CD14-positive monocyte (primary cell): ENCODE data around the gene ANKRD60. TPM values are rescaled to one million over a fixed set of nuclear protein-coding genes. Genes with fewer than 3 reads are reported as not detected.

ENCODE experiments used
- DNase-seq, 3 donors: peaks; one replicate each; pipeline ENCODE4 v3.0.0-alpha.2; 2011 to 2022
- H2AFZ ChIP-seq: 2 replicates; pipeline ENCODE4 v1.6.0; 2012; ENCODE audit warnings: mild to moderate bottlenecking, low read depth, low read length, inconsistent platforms; ENCODE audit not compliant: insufficient read depth, poor library complexity, severe bottlenecking
- H3K27ac ChIP-seq, 2 donors: 1 replicate in 1 of 2; 2 replicates in 1 of 2; pipeline ENCODE4 v1.5.1; 2012 to 2013; ENCODE audit warnings: low read length in 2 of 2, control low read depth in 1 of 2, inconsistent platforms in 1 of 2, low read depth in 1 of 2, mild to moderate bottlenecking in 1 of 2
- H3K27me3 ChIP-seq, 2 donors: one replicate each; pipeline versions ENCODE4 v1.6.0 to v1.6.1; 2011 to 2013; ENCODE audit warnings: low read length in 2 of 2; ENCODE audit not compliant: control insufficient read depth in 2 of 2, insufficient read depth in 2 of 2
- H3K36me3 ChIP-seq, 2 donors: replicated peaks in 1 of 2; 1 replicate in 1 of 2; 2 replicates in 1 of 2; pipeline versions ENCODE4 v1.5.1 to v1.6.1; 2012 to 2013; ENCODE audit warnings: low read length in 2 of 2, control low read depth in 1 of 2, inconsistent platforms in 1 of 2, mild to moderate bottlenecking in 1 of 2; ENCODE audit not compliant: insufficient read depth in 2 of 2, control insufficient read depth in 1 of 2
- H3K4me1 ChIP-seq, 2 donors: 1 replicate in 1 of 2; 2 replicates in 1 of 2; pipeline versions ENCODE4 v1.5.1 to v1.6.1; 2012 to 2013; ENCODE audit warnings: low read length in 2 of 2, control low read depth in 1 of 2, inconsistent platforms in 1 of 2, mild to moderate bottlenecking in 1 of 2, moderate library complexity in 1 of 2; ENCODE audit not compliant: insufficient read depth in 2 of 2, control insufficient read depth in 1 of 2
- H3K4me2 ChIP-seq: replicated peaks from 2 replicates; pipeline ENCODE3; 2012; ENCODE audit warnings: low read length, moderate library complexity, mild to moderate bottlenecking; ENCODE audit not compliant: poor library complexity, severe bottlenecking; ENCODE audit errors: extremely low read depth
- H3K4me3 ChIP-seq, 3 experiments: fragments of 200-600 bp in 1 of 3; sonication (generic) in 1 of 3; replicated peaks in 1 of 3; 1 replicate in 2 of 3; 2 replicates in 1 of 3; pipeline ENCODE4 v1.5.1; 2011 to 2013; ENCODE audit warnings: low read length in 3 of 3, mild to moderate bottlenecking in 3 of 3, control low read depth in 2 of 3, low read depth in 2 of 3, inconsistent platforms in 1 of 3, moderate library complexity in 1 of 3
- H3K79me2 ChIP-seq: 2 replicates; pipeline ENCODE4 v1.6.0; 2012; ENCODE audit warnings: mild to moderate bottlenecking, control low read depth, inconsistent platforms, low read length, moderate library complexity; ENCODE audit not compliant: insufficient read depth
- H3K9ac ChIP-seq: 2 replicates; pipeline ENCODE4 v1.6.0; 2017; ENCODE audit warnings: low read length, mild to moderate bottlenecking; ENCODE audit not compliant: insufficient read depth, poor library complexity, severe bottlenecking
- H3K9me3 ChIP-seq, 2 donors: replicated peaks in 1 of 2; 1 replicate in 1 of 2; 2 replicates in 1 of 2; pipeline versions ENCODE4 v1.5.1 to v1.6.1; 2012 to 2013; ENCODE audit warnings: low read length in 2 of 2, control low read depth in 1 of 2; ENCODE audit not compliant: control insufficient read depth in 1 of 2, insufficient read depth in 1 of 2
- H4K20me1 ChIP-seq: 2 replicates; pipeline ENCODE4 v1.6.0; 2012; ENCODE audit warnings: mild to moderate bottlenecking, low read length, control low read depth, moderate library complexity; ENCODE audit not compliant: insufficient read depth
- H3K27ac Mint-ChIP-seq, 7 donors: one replicate each; pipeline ENCODE4 v1.8.0; 2020; ENCODE audit warnings: mild to moderate bottlenecking in 7 of 7, mixed read lengths in 7 of 7, moderate library complexity in 6 of 7, inconsistent platforms in 2 of 7
- H3K27me3 Mint-ChIP-seq, 3 donors: one replicate each; pipeline ENCODE4 v1.8.0; 2021 to 2022; ENCODE audit warnings: low read depth in 3 of 3, mild to moderate bottlenecking in 3 of 3, mixed read lengths in 3 of 3, moderate library complexity in 3 of 3, inconsistent platforms in 1 of 3
- H3K36me3 Mint-ChIP-seq, 2 donors: one replicate each; pipeline ENCODE4 v1.8.0; 2020; ENCODE audit warnings: mixed read lengths in 2 of 2, inconsistent platforms in 1 of 2, mild to moderate bottlenecking in 1 of 2
- H3K4me1 Mint-ChIP-seq: one replicate; pipeline ENCODE4 v1.8.0; 2020; ENCODE audit warnings: mild to moderate bottlenecking, mixed read lengths
- H3K4me3 Mint-ChIP-seq, 2 donors: one replicate each; pipeline ENCODE4 v1.8.0; 2020; ENCODE audit warnings: mild to moderate bottlenecking in 2 of 2, mixed read lengths in 2 of 2, moderate library complexity in 1 of 2
- H3K9me3 Mint-ChIP-seq, 7 donors: one replicate each; pipeline ENCODE4 v1.8.0; 2020 to 2022; ENCODE audit warnings: mixed read lengths in 7 of 7, mild to moderate bottlenecking in 6 of 7, moderate library complexity in 6 of 7, inconsistent platforms in 2 of 7
- CTCF ChIP-seq: fragments of 200-600 bp; IDR thresholded peaks from one replicate; pipeline ENCODE4 v1.8.0; 2022; ENCODE audit warnings: antibody characterized with exemption, mild to moderate bottlenecking
- WGBS: methylation state at CpG from one replicate; pipeline ENCODE4 v1.1.5; 2013; ENCODE audit warnings: missing lambda C conversion rate; ENCODE audit not compliant: insufficient coverage; 5-methylcytosine and 5-hydroxymethylcytosine counted together
- intact Hi-C, 2 donors: fragments of 100-400 bp; cut with micrococcal nuclease; formaldehyde crosslinking; loops; one replicate each; pipeline versions ENCODE4 v1.15.0 to v1.15.1; 2023
- polyA plus RNA-seq, 3 donors: library from polyadenylated mRNA; depleted of rRNA in 1 of 3; unstranded in 2 of 3; stranded (reverse) in 1 of 3; fragments of 300-500 nt in 2 of 3; fragments of >200 nt in 1 of 3; fragmentation: Illumina TruSeq in 2 of 3; gene quantifications; 1 replicate in 2 of 3; 2 replicates in 1 of 3; pipeline ENCODE4 v1.2.3, GENCODE V29; 2012 to 2021

The ANKRD60 gene
- polyA plus RNA-seq, 3 donors: not detected

DNA sequence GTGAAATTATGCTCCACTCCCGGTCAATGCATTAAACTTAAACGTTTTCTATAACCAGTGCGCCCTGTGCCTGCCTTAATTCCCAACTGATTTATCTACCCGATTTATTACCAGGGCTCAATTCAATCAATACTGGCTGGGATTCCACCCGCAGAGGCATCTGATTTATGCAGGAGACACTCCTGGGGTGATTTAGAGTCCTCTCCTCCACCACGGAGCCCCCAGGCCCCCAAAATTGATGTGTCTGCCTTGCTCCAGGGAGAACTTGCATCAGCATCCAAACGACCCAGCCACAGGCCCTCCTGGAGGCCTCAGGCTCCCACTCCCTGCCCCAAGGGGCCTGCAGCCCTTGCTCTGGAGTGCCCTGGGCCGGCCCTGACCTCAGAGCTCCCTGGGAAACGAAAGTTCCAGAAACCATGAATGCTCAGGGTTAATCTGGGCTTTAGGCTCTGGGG is 29.5 kb downstream of the ANKRD60 start:
- Histone ChIP-seq H3K27me3 (no peaks in the 10 kb centered on the region), H3K9me3 (peaks cover 0 to 3% of the 10 kb centered on the region in 2 donors), H4K20me1 (no peaks in the 10 kb centered on the region), H3K4me3 (no peak overlapping the region), H3K36me3 (no peaks in the 10 kb centered on the region), H3K4me1 (no peaks in the 10 kb centered on the region), H3K79me2 (no peaks in the 10 kb centered on the region), H3K4me2 (no peak overlapping the region), H2AFZ (no peak overlapping the region), H3K9ac (no peak overlapping the region), H3K27ac (no peak overlapping the region)
- WGBS: 92% methylated on average over 5 of the region's 9 CpGs
- H3K4me3 Mint-ChIP-seq: no peak overlapping the region
- no peaks in the 10 kb centered on the region for H3K4me1 Mint-ChIP-seq
- peaks cover 5 to 9% (median 7%) of the 10 kb centered on the region in 3 donors for H3K27me3 Mint-ChIP-seq
- DNase-seq: no peak
- no peaks in the 10 kb centered on the region for H3K36me3 Mint-ChIP-seq
- no peak for TF ChIP-seq CTCF
- no peak overlapping the region for H3K27ac Mint-ChIP-seq
- H3K9me3 Mint-ChIP-seq: peaks cover 0 to 7% (median 2%) of the 10 kb centered on the region in 7 donors
- intact Hi-C loops: no loop called here

- Histone ChIP-seq H3K4me2 (no peak overlapping the region), H2AFZ (no peak overlapping the region), H3K27ac (no peak overlapping the region), H4K20me1 (no peaks in the 10 kb centered on the region), H3K9me3 (peaks cover 0 to 3% of the 10 kb centered on the region in 2 donors), H3K4me1 (no peaks in the 10 kb centered on the region), H3K27me3 (no peaks in the 10 kb centered on the region), H3K4me3 (no peak overlapping the region), H3K9ac (no peak overlapping the region), H3K79me2 (no peaks in the 10 kb centered on the region), H3K36me3 (no peaks in the 10 kb centered on the region)
- H3K4me1 Mint-ChIP-seq: no peaks in the 10 kb centered on the region
- TF ChIP-seq CTCF: no peak
- DNase-seq: no peak
- H3K4me3 Mint-ChIP-seq: no peak overlapping the region
- no peaks in the 10 kb centered on the region for H3K36me3 Mint-ChIP-seq
- 74% methylated on average over 4 of the region's 4 CpGs for WGBS
- H3K9me3 Mint-ChIP-seq: peaks cover 0 to 7% (median 2%) of the 10 kb centered on the region in 7 donors
- intact Hi-C loops: no loop called here
- peaks cover 4 to 9% (median 5%) of the 10 kb centered on the region in 3 donors for H3K27me3 Mint-ChIP-seq
- no peak overlapping the region for H3K27ac Mint-ChIP-seq
Measured at GRCh38 chr20:58198384-58198783, 30.1 kb downstream of the ANKRD60 start.
